Stimulated activated naive CD8-positive, alpha-beta T cell treated with anti-CD3 and anti-CD28 coated beads, Interleukin-15, Interleukin-2, amounts not matched to agents 100 ng/mL and 50 ng/mL, for 24 hours (primary cell): Measurements from ENCODE around the gene CA5A.
A peak's percentile ranks its signal among the peaks of the same experiment; 100 is the strongest.
"Not testable (repeated sequence)": the region's sequence is repeated elsewhere in the genome, so short reads cannot be mapped to it uniquely, and the experiment has no call there.

ENCODE experiments used
- H3K27ac Mint-ChIP-seq: one replicate; pipeline ENCODE4 v1.8.0; 2021; ENCODE audit warnings: mild to moderate bottlenecking, mixed read lengths
- H3K27me3 Mint-ChIP-seq: one replicate; pipeline ENCODE4 v1.8.0; 2021; ENCODE audit warnings: mixed read lengths
- H3K36me3 Mint-ChIP-seq: one replicate; pipeline ENCODE4 v1.8.0; 2021; ENCODE audit warnings: low read depth, mixed read lengths
- H3K4me1 Mint-ChIP-seq: one replicate; pipeline ENCODE4 v1.8.0; 2021; ENCODE audit warnings: low read depth, mixed read lengths
- H3K4me3 Mint-ChIP-seq: one replicate; pipeline ENCODE4 v1.8.0; 2021; ENCODE audit warnings: mild to moderate bottlenecking, mixed read lengths
- H3K9me3 Mint-ChIP-seq: one replicate; pipeline ENCODE4 v1.8.0; 2021; ENCODE audit warnings: mixed read lengths

Gene CA5A

DNA sequence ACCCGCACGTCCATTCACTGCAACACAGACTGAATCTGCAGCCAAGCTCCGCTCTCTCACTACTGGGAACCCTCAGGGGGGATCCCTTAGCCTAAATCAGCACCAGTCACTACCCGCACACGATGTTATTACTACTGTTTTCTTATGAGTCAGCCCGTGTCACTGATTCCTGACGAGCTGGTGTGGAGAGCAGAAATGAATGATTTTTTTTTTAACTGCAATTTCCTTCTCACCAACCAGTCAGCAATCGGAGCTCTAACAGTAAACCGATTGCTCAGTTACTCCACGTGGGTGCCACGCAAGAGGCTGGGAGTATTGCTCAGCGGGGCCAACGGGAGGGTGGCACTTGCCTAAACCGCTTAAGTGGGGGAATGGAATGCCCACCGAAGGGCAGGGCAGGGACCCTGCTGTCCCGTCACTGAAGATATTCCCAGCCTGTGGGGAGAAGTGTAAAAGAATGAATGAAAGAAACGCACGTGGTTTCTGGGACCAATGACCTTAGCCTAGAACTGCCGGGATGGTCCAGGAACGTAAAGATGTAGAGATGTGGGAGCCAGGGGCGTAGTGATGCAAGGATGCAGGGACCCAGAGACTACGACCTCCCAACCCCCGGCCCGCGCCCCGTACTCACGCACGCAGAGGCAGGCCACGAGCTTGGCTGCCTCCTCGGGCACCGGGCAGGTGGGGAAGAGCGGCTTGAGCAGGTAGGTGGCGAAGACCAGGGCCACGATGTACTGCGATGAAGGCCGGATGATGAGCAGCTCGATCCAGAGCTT, 67.9 kb downstream of the CA5A start:
- H3K4me3 Mint-ChIP-seq = peak overlapping the region; percentile 100
- H3K36me3 Mint-ChIP-seq = peaks cover 48% of the 10 kb centered on the region
- peaks cover 68% of the 10 kb centered on the region for H3K4me1 Mint-ChIP-seq
- H3K9me3 Mint-ChIP-seq, H3K27me3 Mint-ChIP-seq: not testable (repeated sequence)
- H3K27ac Mint-ChIP-seq = peak overlapping the region; percentile 100

- H3K36me3 Mint-ChIP-seq = peaks cover 62% of the 10 kb centered on the region
- H3K4me1 Mint-ChIP-seq = peaks cover 59% of the 10 kb centered on the region
- not testable (repeated sequence) for H3K9me3 Mint-ChIP-seq, H3K27me3 Mint-ChIP-seq
- peak overlapping the region; percentile 100 for H3K27ac Mint-ChIP-seq
- peak overlapping the region; percentile 100 for H3K4me3 Mint-ChIP-seq
Measured at GRCh38 chr16:87865902-87866555, 70.3 kb downstream of the CA5A start.

DNA sequence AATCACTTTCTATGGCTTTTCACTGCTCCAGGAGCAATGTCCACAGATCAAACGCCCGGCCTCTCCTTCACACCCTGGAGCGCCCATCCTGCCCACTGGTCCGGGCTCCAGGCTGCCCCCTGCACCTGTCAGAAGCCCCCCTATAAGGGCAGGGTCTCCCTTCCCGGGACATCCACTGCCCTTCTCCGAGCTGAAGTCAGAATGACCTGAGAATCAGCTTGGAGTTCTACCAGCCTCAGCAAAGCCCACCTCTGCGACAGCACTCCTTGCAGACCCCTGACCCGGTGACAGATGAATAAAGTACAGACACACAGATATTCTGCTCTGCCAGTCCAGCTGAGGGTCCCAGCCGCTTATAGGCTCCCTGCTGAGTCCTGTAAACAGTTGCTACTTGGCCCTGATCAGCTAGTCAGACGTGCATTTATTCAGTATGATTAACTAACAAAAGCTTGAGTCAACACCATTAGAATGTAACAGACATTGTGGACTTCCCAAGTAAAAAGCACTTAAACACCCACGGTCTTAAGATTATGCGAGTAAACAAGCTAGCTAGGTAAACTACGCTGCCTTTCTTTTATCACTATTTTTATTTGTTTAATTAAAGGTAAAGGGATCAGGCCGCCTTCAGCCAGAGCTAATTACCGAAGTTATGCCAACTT, 71.9 kb downstream of the CA5A start:
- H3K4me3 Mint-ChIP-seq = peak overlapping the region; percentile 100
- H3K36me3 Mint-ChIP-seq = peaks cover 76% of the 10 kb centered on the region
- peaks cover 62% of the 10 kb centered on the region for H3K4me1 Mint-ChIP-seq
- H3K9me3 Mint-ChIP-seq = no peaks in the 10 kb centered on the region
- H3K27ac Mint-ChIP-seq = peak overlapping the region; percentile 83
- no peaks in the 10 kb centered on the region for H3K27me3 Mint-ChIP-seq

- Mint-ChIP-seq H3K27ac (peak overlapping the region; percentile 82), H3K4me1 (peaks cover 69% of the 10 kb centered on the region), H3K36me3 (peaks cover 78% of the 10 kb centered on the region)
Measured at GRCh38 chr16:87863327-87863635, 73.0 kb downstream of the CA5A start.

DNA sequence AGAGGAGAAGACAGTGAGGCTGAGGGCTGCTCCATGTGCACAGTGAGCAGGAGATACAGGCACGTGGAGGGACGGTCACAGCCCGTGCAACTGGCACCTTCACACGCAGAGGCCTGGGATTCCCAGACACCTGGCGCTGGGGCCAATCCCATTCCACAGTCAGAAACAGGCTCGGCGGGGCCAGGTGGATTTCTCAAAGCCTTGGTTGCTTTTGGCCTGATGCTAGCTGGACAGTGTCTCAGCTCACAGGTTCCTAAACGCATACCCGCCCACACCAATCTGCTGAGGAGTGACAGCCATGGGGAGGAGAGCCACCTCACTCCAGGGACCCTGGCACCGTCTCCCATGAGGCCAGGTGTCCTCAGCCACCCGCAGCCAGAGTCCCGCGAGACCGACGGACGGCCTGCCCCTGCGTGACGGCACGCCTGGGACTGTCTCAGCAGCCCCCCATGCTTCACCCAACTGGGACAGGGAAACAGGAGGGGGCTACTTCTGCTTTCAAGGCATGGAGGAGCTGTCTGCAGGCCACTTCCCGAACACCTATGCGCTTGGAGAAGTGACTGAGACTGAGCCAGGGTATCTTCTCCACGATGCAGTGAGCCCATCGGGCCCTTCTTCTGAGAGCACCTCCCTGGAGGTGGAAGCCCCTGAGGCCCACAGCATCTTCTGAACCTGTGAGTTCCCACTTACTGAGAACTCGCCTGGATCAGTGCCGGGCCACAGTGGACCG, 73.6 kb downstream of the CA5A start:
- H3K4me3 Mint-ChIP-seq = peak overlapping the region; percentile 74
- H3K27ac Mint-ChIP-seq = peak overlapping the region; percentile 82
- peaks cover 72% of the 10 kb centered on the region for H3K4me1 Mint-ChIP-seq
- H3K36me3 Mint-ChIP-seq = peaks cover 78% of the 10 kb centered on the region
- H3K9me3 Mint-ChIP-seq, H3K27me3 Mint-ChIP-seq: not testable (repeated sequence)

More at GRCh38 chr16:87863327-87863635, 73.0 kb downstream of the CA5A start:
- H3K27me3 Mint-ChIP-seq, H3K9me3 Mint-ChIP-seq: not testable (repeated sequence)
- H3K4me3 Mint-ChIP-seq = peak overlapping the region; percentile 74

DNA sequence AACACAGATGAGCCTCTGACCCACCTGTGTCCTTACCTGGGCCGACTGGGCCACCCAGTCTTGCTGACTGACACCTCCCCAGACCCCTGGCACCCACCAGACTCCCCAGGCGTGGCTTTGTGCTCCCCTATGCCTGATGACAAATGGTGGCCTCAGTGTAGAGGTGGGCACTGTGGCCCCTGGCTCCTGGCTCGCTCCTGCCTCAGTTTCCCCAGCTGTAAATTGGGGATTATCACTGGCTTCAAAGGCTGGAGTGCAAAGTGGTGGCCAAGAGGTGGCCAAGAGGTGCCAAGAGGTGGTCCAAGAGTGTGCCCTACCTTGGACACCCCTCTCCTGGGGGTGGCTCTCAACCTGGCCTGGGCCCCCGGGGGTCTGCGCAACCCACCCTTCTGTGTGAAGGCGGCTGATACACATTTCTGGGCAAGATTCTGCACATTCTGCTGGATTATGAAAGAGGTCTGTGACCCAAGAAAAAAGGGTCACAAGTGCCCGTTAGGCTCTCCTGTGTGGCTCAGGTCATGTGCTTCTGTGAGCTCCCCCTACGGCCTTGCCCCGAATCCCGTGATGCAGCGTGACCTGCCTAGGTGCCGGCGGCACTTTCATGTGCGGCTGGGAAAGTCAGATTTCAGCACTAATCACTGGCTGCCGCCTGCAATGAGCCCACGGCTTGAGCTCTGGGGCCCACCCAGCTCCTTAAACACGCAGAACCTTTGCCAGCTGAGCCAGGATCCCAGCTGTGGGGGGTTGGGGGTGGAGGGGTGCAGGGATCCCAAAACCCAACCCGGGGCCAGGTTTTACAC, 74.8 kb downstream of the CA5A start:
- H3K9me3 Mint-ChIP-seq, H3K27me3 Mint-ChIP-seq: not testable (repeated sequence)
- H3K4me1 Mint-ChIP-seq = peaks cover 78% of the 10 kb centered on the region
- peak overlapping the region; percentile 63 for H3K27ac Mint-ChIP-seq
- H3K4me3 Mint-ChIP-seq = peak overlapping the region; percentile 64
- H3K36me3 Mint-ChIP-seq = peaks cover 78% of the 10 kb centered on the region

DNA sequence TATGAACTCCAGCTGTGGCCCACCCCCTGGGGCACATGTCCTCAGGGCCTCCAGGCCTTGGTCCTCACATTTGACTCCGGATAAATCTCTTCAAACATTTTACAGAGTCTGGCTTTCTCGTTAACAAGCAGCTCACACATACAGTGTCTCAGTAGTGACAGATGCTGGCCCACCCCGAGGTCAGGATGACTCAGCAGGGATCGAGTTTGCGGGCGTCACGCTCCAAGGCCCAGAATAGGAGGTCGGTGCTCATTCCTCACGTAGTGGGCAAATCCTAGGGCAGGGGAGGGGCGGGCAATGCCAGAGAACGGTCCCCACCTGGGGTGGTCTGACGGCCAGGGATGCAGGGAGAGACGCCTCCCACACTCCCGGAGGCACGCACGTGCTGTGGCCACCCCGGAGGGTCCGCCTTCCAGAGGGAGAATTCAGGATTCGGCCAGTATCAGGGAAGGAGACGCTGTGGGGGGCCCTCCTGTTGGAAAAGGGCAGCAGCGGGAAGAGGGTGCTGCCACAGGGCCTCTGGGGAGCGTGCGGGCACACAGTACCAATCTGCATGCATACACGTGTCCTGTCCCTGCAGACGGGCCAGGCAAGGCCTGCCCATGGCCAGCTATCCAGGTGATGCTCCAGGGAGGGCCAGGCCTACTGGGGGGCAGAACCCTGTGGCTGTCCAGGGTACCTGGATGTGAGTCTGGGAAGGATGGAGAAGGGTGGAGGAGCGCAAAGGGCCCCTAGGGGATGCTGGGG, 75.6 kb downstream of the CA5A start:
- peak overlapping the region; percentile 62 for H3K4me3 Mint-ChIP-seq

DNA sequence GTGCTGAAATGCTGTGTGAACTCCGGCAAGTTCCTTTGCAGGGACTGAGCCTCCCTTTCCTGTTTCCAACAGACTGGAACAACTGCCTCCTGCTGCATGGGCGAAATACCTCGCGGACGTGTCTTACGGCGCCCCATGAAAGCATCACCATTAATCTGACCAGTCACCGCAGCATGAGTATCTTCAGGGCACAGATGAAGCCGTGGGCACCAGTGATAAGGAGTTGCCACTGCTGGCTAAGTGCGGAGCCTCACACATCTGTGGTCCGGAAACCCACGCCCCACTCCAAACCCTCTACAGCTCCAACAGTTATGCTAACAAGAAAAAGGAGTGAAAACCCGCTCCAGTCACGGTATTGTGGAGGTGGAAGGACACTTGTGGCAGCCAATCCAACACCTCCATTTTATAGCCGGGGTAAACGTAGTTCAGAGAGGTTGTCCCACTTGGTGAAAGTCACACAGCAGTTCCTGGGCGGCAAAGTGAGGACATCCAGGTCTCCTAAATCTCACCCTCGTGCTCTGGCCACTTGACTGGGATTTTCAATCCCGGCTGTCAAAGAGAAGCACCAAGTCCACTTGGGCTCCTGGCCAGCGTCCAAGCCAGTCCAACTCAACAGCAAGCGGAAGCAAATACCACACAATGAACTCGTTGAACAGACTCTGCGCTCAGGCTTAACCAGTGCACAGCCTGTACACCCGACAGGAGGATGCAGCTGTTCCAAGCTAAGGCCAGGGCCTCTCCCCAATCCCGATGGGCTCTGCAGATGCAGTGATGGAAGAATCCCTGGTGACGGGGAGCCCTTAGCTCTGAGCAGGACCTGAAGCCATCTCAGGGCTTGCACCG, 78.0 kb downstream of the CA5A start:
- Mint-ChIP-seq H3K27ac (peak overlapping the region; percentile 86), H3K4me1 (peaks cover 85% of the 10 kb centered on the region), H3K4me3 (peak overlapping the region; percentile 77), H3K36me3 (peaks cover 57% of the 10 kb centered on the region)
- H3K27me3 Mint-ChIP-seq, H3K9me3 Mint-ChIP-seq: not testable (repeated sequence)

More for the DNA sequence above, 75.6 kb downstream of the CA5A start:
- H3K27me3 Mint-ChIP-seq = no peaks in the 10 kb centered on the region
- peak overlapping the region; percentile 69 for H3K27ac Mint-ChIP-seq
- H3K9me3 Mint-ChIP-seq = no peaks in the 10 kb centered on the region
- H3K4me1 Mint-ChIP-seq = peaks cover 78% of the 10 kb centered on the region
- peaks cover 71% of the 10 kb centered on the region for H3K36me3 Mint-ChIP-seq

DNA sequence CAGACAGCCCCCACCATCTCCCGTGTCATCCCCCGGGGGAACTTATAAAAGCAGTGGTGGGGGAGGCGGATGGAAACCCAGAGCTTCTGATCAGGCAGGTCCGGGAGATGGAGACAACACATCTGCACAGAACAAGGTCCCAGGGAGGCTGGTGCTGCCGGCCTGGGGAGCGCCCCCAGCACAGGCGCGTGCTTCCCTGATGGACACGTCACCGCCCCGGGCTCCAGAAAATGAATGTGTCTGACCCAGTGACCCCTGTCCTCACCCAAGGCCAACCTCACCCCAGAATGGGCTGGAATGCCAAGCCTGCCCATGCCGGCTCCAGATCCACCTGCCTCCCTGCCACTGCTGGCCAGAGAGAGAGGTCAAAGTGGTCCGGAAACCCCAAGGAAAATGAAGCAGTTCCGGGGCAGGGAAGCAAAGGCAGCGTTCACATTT, 79.5 kb downstream of the CA5A start:
- H3K36me3 Mint-ChIP-seq = peaks cover 57% of the 10 kb centered on the region
- H3K27ac Mint-ChIP-seq = peak overlapping the region; percentile 86
- H3K4me1 Mint-ChIP-seq = peaks cover 88% of the 10 kb centered on the region
- H3K9me3 Mint-ChIP-seq = no peaks in the 10 kb centered on the region
- H3K4me3 Mint-ChIP-seq = peak overlapping the region; percentile 77
- H3K27me3 Mint-ChIP-seq = no peaks in the 10 kb centered on the region

- peaks cover 55% of the 10 kb centered on the region for H3K36me3 Mint-ChIP-seq
- peak overlapping the region; percentile 77 for H3K4me3 Mint-ChIP-seq
- no peaks in the 10 kb centered on the region for H3K9me3 Mint-ChIP-seq
- no peaks in the 10 kb centered on the region for H3K27me3 Mint-ChIP-seq
- peaks cover 87% of the 10 kb centered on the region for H3K4me1 Mint-ChIP-seq
- H3K27ac Mint-ChIP-seq = peak overlapping the region; percentile 86
Measured at GRCh38 chr16:87855852-87856715, 80.2 kb downstream of the CA5A start.

- H3K9me3 Mint-ChIP-seq = no peaks in the 10 kb centered on the region
- peaks cover 53% of the 10 kb centered on the region for H3K36me3 Mint-ChIP-seq
- H3K27me3 Mint-ChIP-seq = no peaks in the 10 kb centered on the region
- H3K4me3 Mint-ChIP-seq = peak overlapping the region; percentile 77
- peaks cover 83% of the 10 kb centered on the region for H3K4me1 Mint-ChIP-seq
- peak overlapping the region; percentile 55 for H3K27ac Mint-ChIP-seq
Measured at GRCh38 chr16:87854907-87855683, 81.2 kb downstream of the CA5A start.
